Measurements from ENCODE around the gene ZNF69. TPM values are rescaled to one million over a fixed set of nuclear protein-coding genes. Genes with fewer than 3 reads are reported as not detected.

Gene ZNF69
- total RNA-seq: 4.5 and 13.5 TPM in 2 replicates

GRCh38 chr19:11887611-11888531, at the start of gene ZNF69:
ZNF69 (plus strand) TSS chr19:11887782; CDS start chr19:11887924, 142 bp downstream.

GRCh38 chr19:11848594-11849469, 38.8 kb upstream of the ZNF69 start, which contains the start of gene ZNF439:
ZNF439 (plus strand) TSS chr19:11848726; CDS start chr19:11848868, 142 bp downstream.

GRCh38 chr19:11924886-11925650, 37.5 kb downstream of the ZNF69 start, which contains the start of gene ZNF700:
ZNF700 (plus strand) TSS chr19:11925107; CDS start chr19:11925211, 104 bp downstream.

Other genes with a start within 250 kb of the ZNF69 start
- 7.8 and 13.2 TPM in 2 replicates for gene ZNF823, start 148.8 kb upstream of the ZNF69 start, total RNA-seq
- gene ZNF441, start 120.8 kb upstream of the ZNF69 start, total RNA-seq: 6.5 and 9.0 TPM in 2 replicates
- 1.1 and 1.8 TPM in 2 replicates for gene ZNF491, start 89.3 kb upstream of the ZNF69 start, total RNA-seq
- gene ZNF440, start 73.5 kb upstream of the ZNF69 start, total RNA-seq: 5.5 and 11.3 TPM in 2 replicates
- gene ZNF439, start 39.1 kb upstream of the ZNF69 start, total RNA-seq: 1.8 and 2.3 TPM in 2 replicates
- 5.0 and 10.6 TPM in 2 replicates for gene ZNF700, start 37.3 kb downstream of the ZNF69 start, total RNA-seq
- 1.1 and 2.1 TPM in 2 replicates for gene ZNF763, start 77.3 kb downstream of the ZNF69 start, total RNA-seq
- 1.6 and 2.0 TPM in 2 replicates for gene ZNF433, start 147.9 kb downstream of the ZNF69 start, total RNA-seq
- 0.31 and 0.32 TPM in 2 replicates for gene ZNF878, start 165.2 kb downstream of the ZNF69 start, total RNA-seq
- gene ZNF844, start 176.9 kb downstream of the ZNF69 start, total RNA-seq: 2.3 and 3.4 TPM in 2 replicates

Data from bladder microvascular endothelial cell (primary cell).